IMR-90 (cell line): ENCODE measurements around the gene GABRB3. TPM values are rescaled to one million over a fixed set of nuclear protein-coding genes. Genes with fewer than 3 reads are reported as not detected.

Source experiments
- ATAC-seq: fragments of 200-7000 bp; cut with Tn5 transposase; 2 replicates; pipeline ENCODE4 v1.9.1; 2020; ENCODE audit warnings: low read depth, mild to moderate bottlenecking, moderate library complexity
- BruUV-seq: library from RNA; stranded (reverse); fragments of 400-500 nt; replicated peaks from 2 replicates; lab custom pipeline; 2021; lab: Mats Ljungman, UMichigan
- CTCF ChIA-PET: fragments of 300-600 bp; formaldehyde crosslinking; extraction: SDS; loops from one replicate; lab custom pipeline; 2021; ENCODE audit warnings: antibody characterized with exemption; lab: Yijun Ruan, JAX
- POLR2A ChIA-PET: fragments of 300-600 bp; sonication (Branson Sonifier 250); formaldehyde crosslinking; loops from one replicate; lab custom pipeline; 2022; ENCODE audit warnings: antibody characterized with exemption; ENCODE audit not compliant: unreplicated experiment; lab: Charles Lee
- DNase-seq: peaks from one replicate; pipeline ENCODE4 v3.0.0; 2013
- H2AFZ ChIP-seq: replicated peaks from 2 replicates; pipeline ENCODE3; 2013; ENCODE audit warnings: low read length, mild to moderate bottlenecking; ENCODE audit not compliant: poor library complexity
- H2AK5ac ChIP-seq: 2 replicates; pipeline ENCODE4 v1.6.1; 2013; ENCODE audit warnings: low read depth, low read length, inconsistent platforms
- H2AK9ac ChIP-seq: replicated peaks from 2 replicates; pipeline ENCODE3; 2013; ENCODE audit warnings: mild to moderate bottlenecking, low read depth, low read length, moderate library complexity; ENCODE audit not compliant: poor library complexity
- H2BK120ac ChIP-seq: 2 replicates; pipeline ENCODE4 v1.6.1; 2013; ENCODE audit warnings: low read depth, low read length, inconsistent platforms
- H2BK15ac ChIP-seq: 3 replicates; pipeline ENCODE4 v1.6.1; 2013; ENCODE audit warnings: low read depth, low read length, inconsistent platforms
- H2BK20ac ChIP-seq: 2 replicates; pipeline ENCODE4 v1.6.1; 2013; ENCODE audit warnings: low read depth, mild to moderate bottlenecking, inconsistent platforms, low read length, moderate library complexity
- H2BK5ac ChIP-seq: 2 replicates; pipeline ENCODE4 v1.6.1; 2013; ENCODE audit warnings: mild to moderate bottlenecking, low read depth, low read length, inconsistent platforms; ENCODE audit not compliant: poor library complexity, severe bottlenecking
- H3K14ac ChIP-seq: replicated peaks from 2 replicates; pipeline ENCODE4 v1.6.1; 2013; ENCODE audit warnings: low read depth, low read length, inconsistent platforms
- H3K18ac ChIP-seq: 2 replicates; pipeline ENCODE4 v1.6.1; 2013; ENCODE audit warnings: low read depth, low read length, control low read depth
- H3K23ac ChIP-seq: 2 replicates; pipeline ENCODE4 v1.6.1; 2013; ENCODE audit warnings: low read depth, low read length, inconsistent platforms
- H3K27ac ChIP-seq: 2 replicates; pipeline ENCODE4 v1.5.1; 2013; ENCODE audit warnings: mild to moderate bottlenecking, control low read depth, low read length; ENCODE audit not compliant: insufficient read depth
- H3K27me3 ChIP-seq: 2 replicates; pipeline ENCODE4 v1.6.1; 2013; ENCODE audit warnings: low read length; ENCODE audit not compliant: control insufficient read depth, insufficient read depth
- H3K36me3 ChIP-seq: 2 replicates; pipeline ENCODE4 v1.6.1; 2013; ENCODE audit warnings: low read length, mixed read lengths; ENCODE audit not compliant: control insufficient read depth, insufficient read depth
- H3K4ac ChIP-seq: 2 replicates; pipeline ENCODE4 v1.6.1; 2013; ENCODE audit warnings: low read depth, low read length, inconsistent platforms
- H3K4me1 ChIP-seq: 2 replicates; pipeline ENCODE4 v1.6.1; 2013; ENCODE audit warnings: low read length, mixed read lengths; ENCODE audit not compliant: control insufficient read depth, insufficient read depth
- H3K4me2 ChIP-seq: 2 replicates; pipeline ENCODE4 v1.6.1; 2013; ENCODE audit warnings: low read depth, mild to moderate bottlenecking, control low read depth, low read length, moderate library complexity
- H3K4me3 ChIP-seq: 2 replicates; pipeline ENCODE4 v1.5.1; 2013; ENCODE audit warnings: low read depth, mild to moderate bottlenecking, control low read depth, low read length, moderate library complexity; ENCODE audit not compliant: insufficient read depth
- H3K56ac ChIP-seq: 2 replicates; pipeline ENCODE4 v1.6.1; 2013; ENCODE audit warnings: low read length, inconsistent platforms; ENCODE audit not compliant: insufficient read depth; ENCODE audit errors: extremely low read depth
- H3K79me1 ChIP-seq, 2 experiments: 2 replicates each; pipeline ENCODE4 v1.6.1; 2013; ENCODE audit warnings: low read length in 2 of 2, inconsistent platforms in 1 of 2, low read depth in 1 of 2
- H3K9ac ChIP-seq: 2 replicates; pipeline ENCODE4 v1.6.1; 2013; ENCODE audit warnings: low read depth, low read length, control low read depth
- H3K9me1 ChIP-seq: 2 replicates; pipeline ENCODE4 v1.6.1; 2013; ENCODE audit warnings: low read length, inconsistent platforms; ENCODE audit not compliant: insufficient read depth
- H3K9me3 ChIP-seq: 2 replicates; pipeline ENCODE4 v1.6.1; 2013; ENCODE audit warnings: low read length; ENCODE audit not compliant: control insufficient read depth, insufficient read depth
- H4K20me1 ChIP-seq: 2 replicates; pipeline ENCODE4 v1.6.1; 2013; ENCODE audit warnings: low read length, inconsistent platforms; ENCODE audit not compliant: insufficient read depth
- H4K5ac ChIP-seq: 2 replicates; pipeline ENCODE4 v1.6.1; 2013; ENCODE audit warnings: mild to moderate bottlenecking, low read depth, low read length, control low read depth
- H4K8ac ChIP-seq, 2 experiments: 2 replicates each; pipeline ENCODE4 v1.6.1; 2013; ENCODE audit warnings: low read depth in 2 of 2, low read length in 2 of 2, control low read depth in 1 of 2, inconsistent platforms in 1 of 2
- H4K91ac ChIP-seq: 2 replicates; pipeline ENCODE4 v1.6.1; 2013; ENCODE audit warnings: low read depth, low read length, inconsistent platforms; ENCODE audit not compliant: insufficient read depth
- CEBPB ChIP-seq: IDR thresholded peaks from 2 replicates; pipeline ENCODE4 v1.6.1; 2012; ENCODE audit warnings: low read depth, low read length, improper control_type of control experiment
- NFE2L2 ChIP-seq: fragments of 150-350 bp; IDR thresholded peaks from 2 replicates; pipeline ENCODE4 v1.6.1; 2016; ENCODE audit warnings: low read depth, mild to moderate bottlenecking, low read length
- RCOR1 ChIP-seq: IDR thresholded peaks from 2 replicates; pipeline ENCODE4 v1.6.1; 2012; ENCODE audit warnings: mild to moderate bottlenecking, low read length, improper control_type of control experiment; ENCODE audit not compliant: insufficient replicate concordance
- WGBS, 2 experiments: methylation state at CpG; one replicate each; pipeline versions ENCODE4 v1.1.5 to v1.1.7; 2013; ENCODE audit warnings: missing lambda C conversion rate in 2 of 2; ENCODE audit not compliant: insufficient read length in 1 of 2; ENCODE audit errors: extremely low coverage in 2 of 2; 5-methylcytosine and 5-hydroxymethylcytosine counted together
- dilution Hi-C: fragments of 300-500 bp; cut with HindIII; formaldehyde crosslinking; loops from one replicate; pipeline ENCODE4 v1.14.3; 2018; ENCODE audit warnings: low sequenced_read_pairs; ENCODE audit not compliant: unreplicated experiment
- in situ Hi-C: fragments of 300-500 bp; cut with MboI; formaldehyde crosslinking; loops from 3 replicates; pipeline ENCODE4 v1.14.3; 2019; ENCODE audit warnings: low sequenced_read_pairs, inconsistent platforms, mixed read lengths
- intact Hi-C: fragments of 100-400 bp; cut with micrococcal nuclease; formaldehyde crosslinking; loops from 2 replicates; pipeline ENCODE4 v1.10.0; 2022
- polyA plus RNA-seq, 3 experiments: library from polyadenylated mRNA; depleted of rRNA; stranded (reverse); fragments of >200 nt; gene quantifications; 2 replicates each; pipeline ENCODE4 v1.2.3, GENCODE V29; 2012; ENCODE audit warnings: low replicate concordance in 1 of 3
- total RNA-seq: library from RNA; depleted of rRNA; stranded (reverse); fragments of >200 nt; gene quantifications from 2 replicates; pipeline ENCODE4 v1.2.3, GENCODE V29; 2012
- TF ChIP-seq, protein P1 (sequence below): conservative IDR thresholded peaks from 2 replicates; pipeline ENCODE4 v1.5.1; 2012; ENCODE audit warnings: mild to moderate bottlenecking, low read depth, low read length, improper control_type of control experiment
- TF ChIP-seq, protein P2 (sequence below): fragments of 150-350 bp; IDR thresholded peaks from 2 replicates; pipeline ENCODE4 v1.6.1; 2017; ENCODE audit warnings: mild to moderate bottlenecking, antibody characterized with exemption, low read length, low read depth
- TF ChIP-seq, protein P3 (sequence below): fragments of 150-350 bp; IDR thresholded peaks from 2 replicates; pipeline ENCODE4 v1.6.1; 2016; ENCODE audit warnings: low read depth, mild to moderate bottlenecking, low read length, moderate library complexity, borderline replicate concordance

Gene GABRB3
- total and polyA plus RNA-seq, 2 of the 4 experiments (the other 2 are of a cell fraction), result 0.36 to 0.54 TPM

DNA sequence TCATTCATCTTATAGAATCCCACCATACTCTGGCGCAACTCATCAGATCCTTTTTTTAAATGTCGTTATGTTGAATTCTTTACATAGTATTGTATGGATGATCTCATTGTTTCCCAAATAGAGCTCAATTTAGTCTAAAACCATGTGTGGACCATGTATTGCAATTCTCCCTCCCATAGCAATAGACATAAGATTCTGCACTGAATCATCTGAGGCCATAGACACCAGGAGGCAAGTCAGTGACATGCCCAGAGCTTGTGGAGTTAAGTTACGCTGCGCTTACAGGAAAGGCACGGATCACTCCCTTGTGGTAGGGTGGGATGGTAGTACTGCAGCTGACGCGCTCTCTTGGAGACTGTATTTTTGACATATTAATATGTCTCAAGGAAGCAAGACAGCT lies 211.0 kb downstream of the GABRB3 start:
- H3K79me1 ChIP-seq, result no peaks in the 10 kb centered on the region
- H3K4ac ChIP-seq, result no peak overlapping the region
- no peak overlapping the region for H3K4me3 ChIP-seq
- no peak overlapping the region for H2BK15ac ChIP-seq
- H3K56ac ChIP-seq, result no peak overlapping the region
- no peak overlapping the region for H4K91ac ChIP-seq
- in situ Hi-C loops, result no loop called here
- H3K9me3 ChIP-seq, result peaks cover 22% of the 10 kb centered on the region
- no peak overlapping the region for H4K5ac ChIP-seq
- POLR2A ChIA-PET, result no interaction called here
- H2BK20ac ChIP-seq, result no peak overlapping the region
- H3K9ac ChIP-seq, result no peak overlapping the region
- no peak overlapping the region for H2BK120ac ChIP-seq
- H2BK5ac ChIP-seq, result no peak overlapping the region
- no peak overlapping the region for H3K18ac ChIP-seq
- no peak overlapping the region for H4K8ac ChIP-seq
- no CpG with 5 or more reads among the region's 7 CpGs for WGBS, 2 experiments
- no TSS peak for BruUV-seq
- no peaks in the 10 kb centered on the region for H3K27me3 ChIP-seq
- H3K4me2 ChIP-seq, result no peak overlapping the region
- TF ChIP-seq RCOR1 (no peak), NFE2L2 (no peak), CEBPB (no peak)
- TF ChIP-seq, protein P1, sequence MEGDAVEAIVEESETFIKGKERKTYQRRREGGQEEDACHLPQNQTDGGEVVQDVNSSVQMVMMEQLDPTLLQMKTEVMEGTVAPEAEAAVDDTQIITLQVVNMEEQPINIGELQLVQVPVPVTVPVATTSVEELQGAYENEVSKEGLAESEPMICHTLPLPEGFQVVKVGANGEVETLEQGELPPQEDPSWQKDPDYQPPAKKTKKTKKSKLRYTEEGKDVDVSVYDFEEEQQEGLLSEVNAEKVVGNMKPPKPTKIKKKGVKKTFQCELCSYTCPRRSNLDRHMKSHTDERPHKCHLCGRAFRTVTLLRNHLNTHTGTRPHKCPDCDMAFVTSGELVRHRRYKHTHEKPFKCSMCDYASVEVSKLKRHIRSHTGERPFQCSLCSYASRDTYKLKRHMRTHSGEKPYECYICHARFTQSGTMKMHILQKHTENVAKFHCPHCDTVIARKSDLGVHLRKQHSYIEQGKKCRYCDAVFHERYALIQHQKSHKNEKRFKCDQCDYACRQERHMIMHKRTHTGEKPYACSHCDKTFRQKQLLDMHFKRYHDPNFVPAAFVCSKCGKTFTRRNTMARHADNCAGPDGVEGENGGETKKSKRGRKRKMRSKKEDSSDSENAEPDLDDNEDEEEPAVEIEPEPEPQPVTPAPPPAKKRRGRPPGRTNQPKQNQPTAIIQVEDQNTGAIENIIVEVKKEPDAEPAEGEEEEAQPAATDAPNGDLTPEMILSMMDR, result no peak
- TF ChIP-seq, protein P2, sequence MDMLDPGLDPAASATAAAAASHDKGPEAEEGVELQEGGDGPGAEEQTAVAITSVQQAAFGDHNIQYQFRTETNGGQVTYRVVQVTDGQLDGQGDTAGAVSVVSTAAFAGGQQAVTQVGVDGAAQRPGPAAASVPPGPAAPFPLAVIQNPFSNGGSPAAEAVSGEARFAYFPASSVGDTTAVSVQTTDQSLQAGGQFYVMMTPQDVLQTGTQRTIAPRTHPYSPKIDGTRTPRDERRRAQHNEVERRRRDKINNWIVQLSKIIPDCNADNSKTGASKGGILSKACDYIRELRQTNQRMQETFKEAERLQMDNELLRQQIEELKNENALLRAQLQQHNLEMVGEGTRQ, result no peak
- TF ChIP-seq, protein P3, sequence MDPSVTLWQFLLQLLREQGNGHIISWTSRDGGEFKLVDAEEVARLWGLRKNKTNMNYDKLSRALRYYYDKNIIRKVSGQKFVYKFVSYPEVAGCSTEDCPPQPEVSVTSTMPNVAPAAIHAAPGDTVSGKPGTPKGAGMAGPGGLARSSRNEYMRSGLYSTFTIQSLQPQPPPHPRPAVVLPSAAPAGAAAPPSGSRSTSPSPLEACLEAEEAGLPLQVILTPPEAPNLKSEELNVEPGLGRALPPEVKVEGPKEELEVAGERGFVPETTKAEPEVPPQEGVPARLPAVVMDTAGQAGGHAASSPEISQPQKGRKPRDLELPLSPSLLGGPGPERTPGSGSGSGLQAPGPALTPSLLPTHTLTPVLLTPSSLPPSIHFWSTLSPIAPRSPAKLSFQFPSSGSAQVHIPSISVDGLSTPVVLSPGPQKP, result no peak
- H3K4me1 ChIP-seq, result no peaks in the 10 kb centered on the region
- no peak for DNase-seq
- CTCF ChIA-PET, result no interaction called here
- H4K20me1 ChIP-seq, result no peaks in the 10 kb centered on the region
- no peak overlapping the region for H3K23ac ChIP-seq
- no peak overlapping the region for H2AK9ac ChIP-seq
- no peak for ATAC-seq
- no peaks in the 10 kb centered on the region for H3K36me3 ChIP-seq
- H2AFZ ChIP-seq, result no peak overlapping the region
- no peaks in the 10 kb centered on the region for H3K9me1 ChIP-seq
- no peak overlapping the region for H3K14ac ChIP-seq
- intact Hi-C loops, result no loop called here
- H3K27ac ChIP-seq, result no peak overlapping the region
- dilution Hi-C loops, result no loop called here
- H2AK5ac ChIP-seq, result no peak overlapping the region
